ENCODE data around the gene RNF208. TPM values are rescaled to one million over a fixed set of nuclear protein-coding genes. Genes with fewer than 3 reads are reported as not detected.

RNF208 gene
- total and polyA plus RNA-seq, 2 experiments from 2014 or later, result 1.4 to 5.6 TPM

GRCh38 chr9:137231372-137232039 is 9.5 kb upstream of the RNF208 start:
- Histone ChIP-seq H3K4me2 (no peak overlapping the region), H3F3A (replicated peaks; ENCODE audit: low read depth) (no peaks in the 10 kb centered on the region), H3K4me3 (no peak overlapping the region), H3K79me2 (replicated peaks; ENCODE audit: insufficient read depth) (no peaks in the 10 kb centered on the region), H2AFZ (no peak overlapping the region), H3K4me1 (ENCODE audit: insufficient read depth) (no peaks in the 10 kb centered on the region), H4K20me1 (replicated peaks; ENCODE audit: insufficient read depth) (no peaks in the 10 kb centered on the region), H3K36me3 (ENCODE audit: insufficient read depth) (no peaks in the 10 kb centered on the region), H3K9me2 (ENCODE audit: insufficient read depth) (no peaks in the 10 kb centered on the region), H3K27me3 (ENCODE audit: insufficient read depth) (no peaks in the 10 kb centered on the region), H3K27ac (ENCODE audit: low read depth) (no peak overlapping the region)
- no peaks in the 10 kb centered on the region for H3K36me3 Mint-ChIP-seq (ENCODE audit: low read depth)
- TF ChIP-seq ETS1 (IDR thresholded peaks at IDR 0.05), result no peak
- TF ChIP-seq STAT1 (IDR thresholded peaks at IDR 0.05; ENCODE audit: unreplicated experiment), result no peak
- no peak for TF ChIP-seq EZH2 (IDR thresholded peaks at IDR 0.05; ENCODE audit: low read depth, unreplicated experiment)
- no peak for TF ChIP-seq POLR2AphosphoS5 (IDR thresholded peaks at IDR 0.05; ENCODE audit: low read depth)
- no peak for TF ChIP-seq REST (IDR thresholded peaks at IDR 0.05; ENCODE audit: unreplicated experiment)
- no peak for TF ChIP-seq EZH2phosphoT487 (IDR thresholded peaks at IDR 0.05; ENCODE audit: unreplicated experiment)
- TF ChIP-seq CREB1 (CRISPR knock-in tag; IDR thresholded peaks at IDR 0.05; ENCODE audit: low read depth), result no peak
- no peak for TF ChIP-seq CTCF (conservative IDR thresholded peaks at IDR 0.05; ENCODE audit: low read depth in 2 of 2)
- no peak for TF ChIP-seq JUNB (IDR thresholded peaks at IDR 0.05; ENCODE audit: unreplicated experiment)
- no peak for TF ChIP-seq NANOG (IDR thresholded peaks at IDR 0.05; ENCODE audit: borderline replicate concordance)
- TF ChIP-seq ZNF462 (CRISPR knock-in tag; IDR thresholded peaks at IDR 0.05), result no peak
- TF ChIP-seq ZNF331 (CRISPR knock-in tag; IDR thresholded peaks at IDR 0.05; ENCODE audit: low read depth), result no peak
- no peak for TF ChIP-seq ZNF114 (CRISPR knock-in tag; IDR thresholded peaks at IDR 0.05)
- no peak overlapping the region for H3K4me3 Mint-ChIP-seq
- ATAC-seq (no peak), DNase-seq (ENCODE audit: low spot score) (no peak)
- peaks cover 7% of the 10 kb centered on the region; the same call in 2 of the 3 replicates for H3K4me1 Mint-ChIP-seq
- H3K9me3 Mint-ChIP-seq, result no peaks in the 10 kb centered on the region
- peaks cover 5% of the 10 kb centered on the region for H3K27me3 Mint-ChIP-seq (ENCODE audit: insufficient read depth, low read depth, poor library complexity)
- H3K27ac Mint-ChIP-seq, result no peak overlapping the region

Measured in GM23338 (cell line).